Measurements from ENCODE around the gene BGLAP.

GRCh38 chr1:156204686-156205085 is 37.3 kb upstream of the BGLAP start:
- TF ChIP-seq ZFP3 (CRISPR knock-in tag; IDR thresholded peaks at IDR 0.05) = no peak
- TF ChIP-seq CSRNP3 (CRISPR knock-in tag; IDR thresholded peaks at IDR 0.05) = no peak
- no peak for TF ChIP-seq CSDC2 (CRISPR knock-in tag; IDR thresholded peaks at IDR 0.05)

Data from SK-N-SH treated with all-trans-retinoic acid at 6 μM for 48 hours (cell line).